Endothelial cell of umbilical vein (primary cell): ENCODE data around the gene KATNAL2. TPM values are rescaled to one million over a fixed set of nuclear protein-coding genes. Genes with fewer than 3 reads are reported as not detected.

Source experiments
- BruUV-seq: library from RNA; stranded (reverse); fragments of 400-500 nt; replicated peaks from 2 replicates; lab custom pipeline; 2021; lab: Mats Ljungman, UMichigan
- CTCF ChIA-PET: fragments of 300-600, 350-600 bp; sonication (Branson Sonifier 250); formaldehyde crosslinking; loops from one replicate; lab custom pipeline; 2021; ENCODE audit warnings: antibody characterized with exemption, inconsistent platforms; lab: Charles Lee
- POLR2A ChIA-PET: fragments of 300-600, 350-600 bp; sonication (Branson Sonifier 250); formaldehyde crosslinking; loops from one replicate; lab custom pipeline; 2021; ENCODE audit warnings: antibody characterized with exemption, inconsistent platforms; lab: Charles Lee
- DNase-seq: peaks from one replicate; pipeline ENCODE4 v3.0.0-alpha.2; 2011; ENCODE audit warnings: low read depth, low spot score
- FAIRE-seq: peaks from 2 replicates; lab custom pipeline; 2011; peaks lifted over from hg19 to GRCh38; lab: Jason Lieb, UNC
- H2AFZ ChIP-seq: 2 replicates; pipeline ENCODE4 v1.6.0; 2012; ENCODE audit warnings: low read depth, low read length, control low read depth, inconsistent platforms
- H3K27ac ChIP-seq: 2 replicates; pipeline ENCODE4 v1.5.1; 2011; ENCODE audit warnings: low read depth, mild to moderate bottlenecking, control low read depth, low read length, moderate library complexity; ENCODE audit not compliant: insufficient read depth
- H3K27me3 ChIP-seq, 2 experiments: 2 replicates each; pipeline versions ENCODE4 v1.6.0 to v1.6.1; 2011; ENCODE audit warnings: low read length in 2 of 2, mixed read lengths in 1 of 2; ENCODE audit not compliant: control insufficient read depth in 2 of 2, insufficient read depth in 2 of 2
- H3K36me3 ChIP-seq, 2 experiments: 2 replicates in 1 of 2; 3 replicates in 1 of 2; pipeline ENCODE4 v1.5.1; 2011; ENCODE audit warnings: low read length in 2 of 2, mild to moderate bottlenecking in 1 of 2, moderate library complexity in 1 of 2; ENCODE audit not compliant: control insufficient read depth in 2 of 2, insufficient read depth in 2 of 2; ENCODE audit errors: extremely low read depth in 1 of 2
- H3K4me1 ChIP-seq: 3 replicates; pipeline ENCODE4 v1.5.1; 2011; ENCODE audit warnings: mild to moderate bottlenecking, low read length; ENCODE audit not compliant: control insufficient read depth, insufficient read depth; ENCODE audit errors: extremely low read depth
- H3K4me2 ChIP-seq: 2 replicates; pipeline ENCODE4 v1.6.1; 2011; ENCODE audit warnings: low read length, control low read depth, mixed read lengths; ENCODE audit not compliant: insufficient read depth
- H3K4me3 ChIP-seq, 3 experiments: fragments of 200-600 bp in 1 of 3; sonication (generic), shearing (Covaris generic) in 1 of 3; replicated peaks in 1 of 3; 2 replicates each; pipeline ENCODE4 v1.5.1; 2011 to 2016; ENCODE audit warnings: control low read depth in 3 of 3, low read length in 3 of 3, mild to moderate bottlenecking in 2 of 3, inconsistent platforms in 1 of 3, low read depth in 1 of 3, moderate library complexity in 1 of 3; ENCODE audit not compliant: insufficient read depth in 1 of 3
- H3K79me2 ChIP-seq: 2 replicates; pipeline ENCODE4 v1.6.0; 2012; ENCODE audit warnings: low read length, inconsistent platforms; ENCODE audit not compliant: control insufficient read depth, insufficient read depth
- H3K9ac ChIP-seq: replicated peaks from 2 replicates; pipeline ENCODE3; 2011; ENCODE audit warnings: low read length, control low read depth; ENCODE audit not compliant: insufficient read depth; ENCODE audit errors: extremely low read depth
- H3K9me1 ChIP-seq: replicated peaks from 3 replicates; pipeline ENCODE4 v1.6.0; 2011; ENCODE audit warnings: mild to moderate bottlenecking, low read length; ENCODE audit not compliant: control insufficient read depth, insufficient read depth; ENCODE audit errors: extremely low read depth
- H3K9me3 ChIP-seq: replicated peaks from 2 replicates; pipeline ENCODE4 v1.5.1; 2012; ENCODE audit warnings: low read length, inconsistent platforms; ENCODE audit not compliant: control insufficient read depth, insufficient read depth
- H4K20me1 ChIP-seq: replicated peaks from 2 replicates; pipeline ENCODE3; 2011; ENCODE audit warnings: mild to moderate bottlenecking, low read length; ENCODE audit not compliant: control insufficient read depth, insufficient read depth; ENCODE audit errors: extremely low read depth
- EZH2 ChIP-seq: IDR thresholded peaks from 2 replicates; pipeline ENCODE4 v1.6.1; 2012; ENCODE audit warnings: borderline replicate concordance, low read depth, mild to moderate bottlenecking, moderate library complexity, low read length, inconsistent platforms; ENCODE audit not compliant: severe bottlenecking
- GATA2 ChIP-seq: IDR thresholded peaks from 2 replicates; pipeline ENCODE4 v1.7.0; 2011; ENCODE audit warnings: low read depth, mild to moderate bottlenecking, moderate library complexity, mixed read lengths, low read length; ENCODE audit not compliant: insufficient read length, insufficient read depth
- JUN ChIP-seq: IDR thresholded peaks from 2 replicates; pipeline ENCODE4 v1.6.1; 2011; ENCODE audit warnings: borderline replicate concordance, low read depth; ENCODE audit not compliant: insufficient read length, insufficient read depth
- MAX ChIP-seq: IDR thresholded peaks from 2 replicates; pipeline ENCODE4 v1.6.1; 2011; ENCODE audit not compliant: insufficient read depth, insufficient read length
- MYC ChIP-seq: IDR thresholded peaks from one replicate; pipeline ENCODE4 v1.6.1; 2011; ENCODE audit warnings: mild to moderate bottlenecking, low read depth, low read length
- POLR2AphosphoS5 ChIP-seq: IDR thresholded peaks from 2 replicates; pipeline ENCODE4 v1.6.1; 2012; ENCODE audit warnings: low read depth, mild to moderate bottlenecking, control low read depth, low read length, moderate library complexity; ENCODE audit not compliant: insufficient read depth
- dilution Hi-C: fragments of 300-500 bp; cut with MboI; formaldehyde crosslinking; loops from one replicate; pipeline ENCODE4 v1.15.0; 2019; ENCODE audit warnings: low sequenced_read_pairs; ENCODE audit not compliant: extremely low pct_ligation_motif_present
- intact Hi-C: fragments of 100-400 bp; cut with micrococcal nuclease; formaldehyde crosslinking; loops from one replicate; pipeline ENCODE4 v1.10.0; 2022
- polyA plus RNA-seq, 4 experiments: library from polyadenylated mRNA; depleted of rRNA in 3 of 4; stranded (reverse) in 3 of 4; unstranded in 1 of 4; fragments of >200 nt; gene quantifications; 2 replicates each; pipeline versions ENCODE4 v1.2.1 to v1.2.3, GENCODE V29; 2011 to 2012; ENCODE audit warnings: missing spikeins in 1 of 4
- total RNA-seq: library from RNA; stranded (reverse); gene quantifications from 2 replicates; pipeline ENCODE4 v1.2.3, GENCODE V29; 2021
- TF ChIP-seq, protein P1 (sequence below), 2 donors: IDR thresholded peaks; 1 replicate in 1 of 2; 2 replicates in 1 of 2; pipeline ENCODE4 v1.5.1; 2011; ENCODE audit warnings: low read length in 2 of 2, mild to moderate bottlenecking in 2 of 2, moderate library complexity in 2 of 2, control low read depth in 1 of 2, inconsistent platforms in 1 of 2, low read depth in 1 of 2; ENCODE audit not compliant: insufficient read depth in 1 of 2; ENCODE audit errors: extremely low read depth in 1 of 2

The KATNAL2 gene
- total and polyA plus RNA-seq, 2 donors (not counting 3 experiments of a cell fraction or from before 2014, with no cell fraction given): 0.51 to 1.3 TPM

- ChIA-PET CTCF (no interaction called here), POLR2A (no interaction called here)
- no peak within 1 kb of the TSS for H3K4me3 ChIP-seq
- no peak within 1 kb of the TSS for H3K27ac ChIP-seq
- no peaks in the 10 kb centered on the region for H3K27me3 ChIP-seq
- FAIRE-seq: no peak
- TF ChIP-seq GATA2 (no peak), POLR2AphosphoS5 (no peak), MAX (no peak), MYC (no peak), EZH2 (no peak), JUN (no peak)
- TF ChIP-seq, protein P1, sequence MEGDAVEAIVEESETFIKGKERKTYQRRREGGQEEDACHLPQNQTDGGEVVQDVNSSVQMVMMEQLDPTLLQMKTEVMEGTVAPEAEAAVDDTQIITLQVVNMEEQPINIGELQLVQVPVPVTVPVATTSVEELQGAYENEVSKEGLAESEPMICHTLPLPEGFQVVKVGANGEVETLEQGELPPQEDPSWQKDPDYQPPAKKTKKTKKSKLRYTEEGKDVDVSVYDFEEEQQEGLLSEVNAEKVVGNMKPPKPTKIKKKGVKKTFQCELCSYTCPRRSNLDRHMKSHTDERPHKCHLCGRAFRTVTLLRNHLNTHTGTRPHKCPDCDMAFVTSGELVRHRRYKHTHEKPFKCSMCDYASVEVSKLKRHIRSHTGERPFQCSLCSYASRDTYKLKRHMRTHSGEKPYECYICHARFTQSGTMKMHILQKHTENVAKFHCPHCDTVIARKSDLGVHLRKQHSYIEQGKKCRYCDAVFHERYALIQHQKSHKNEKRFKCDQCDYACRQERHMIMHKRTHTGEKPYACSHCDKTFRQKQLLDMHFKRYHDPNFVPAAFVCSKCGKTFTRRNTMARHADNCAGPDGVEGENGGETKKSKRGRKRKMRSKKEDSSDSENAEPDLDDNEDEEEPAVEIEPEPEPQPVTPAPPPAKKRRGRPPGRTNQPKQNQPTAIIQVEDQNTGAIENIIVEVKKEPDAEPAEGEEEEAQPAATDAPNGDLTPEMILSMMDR (IDR thresholded peaks at IDR 0.05; ENCODE audit: extremely low read depth in 1 of 2, insufficient read depth in 1 of 2, low read depth in 1 of 2, low read length in 2 of 2): no peak
- H3K9me3 ChIP-seq: no peaks in the 10 kb centered on the region
- BruUV-seq: no TSS peak
- no peak within 1 kb of the TSS for H3K4me2 ChIP-seq
- dilution Hi-C loops (no loop called here), intact Hi-C loops (no loop called here)
- no peak for DNase-seq
- no peak within 1 kb of the TSS for H3K9ac ChIP-seq
- no peaks in the 10 kb centered on the region for H3K36me3 ChIP-seq
- no peak within 1 kb of the TSS for H2AFZ ChIP-seq
- no peaks in the 10 kb centered on the region for H3K79me2 ChIP-seq
- no peaks in the 10 kb centered on the region for H3K4me1 ChIP-seq
- H3K9me1 ChIP-seq: no peaks in the 10 kb centered on the region
- H4K20me1 ChIP-seq: no peaks in the 10 kb centered on the region
These were observed 117.8 kb downstream of the KATNAL2 start, which contains the start of gene ELOA2 for GRCh38 chr18:47035156-47035671. Gene ELOA2 (minus strand): TSS chr18:47035621. CDS start chr18:47035264, 357 bp downstream.
